ENCODE data around the gene DRP2.
"Not testable (repeated sequence)": the region's sequence is repeated elsewhere in the genome, so short reads cannot be mapped to it uniquely, and the experiment has no call there.

The DRP2 gene

DNA sequence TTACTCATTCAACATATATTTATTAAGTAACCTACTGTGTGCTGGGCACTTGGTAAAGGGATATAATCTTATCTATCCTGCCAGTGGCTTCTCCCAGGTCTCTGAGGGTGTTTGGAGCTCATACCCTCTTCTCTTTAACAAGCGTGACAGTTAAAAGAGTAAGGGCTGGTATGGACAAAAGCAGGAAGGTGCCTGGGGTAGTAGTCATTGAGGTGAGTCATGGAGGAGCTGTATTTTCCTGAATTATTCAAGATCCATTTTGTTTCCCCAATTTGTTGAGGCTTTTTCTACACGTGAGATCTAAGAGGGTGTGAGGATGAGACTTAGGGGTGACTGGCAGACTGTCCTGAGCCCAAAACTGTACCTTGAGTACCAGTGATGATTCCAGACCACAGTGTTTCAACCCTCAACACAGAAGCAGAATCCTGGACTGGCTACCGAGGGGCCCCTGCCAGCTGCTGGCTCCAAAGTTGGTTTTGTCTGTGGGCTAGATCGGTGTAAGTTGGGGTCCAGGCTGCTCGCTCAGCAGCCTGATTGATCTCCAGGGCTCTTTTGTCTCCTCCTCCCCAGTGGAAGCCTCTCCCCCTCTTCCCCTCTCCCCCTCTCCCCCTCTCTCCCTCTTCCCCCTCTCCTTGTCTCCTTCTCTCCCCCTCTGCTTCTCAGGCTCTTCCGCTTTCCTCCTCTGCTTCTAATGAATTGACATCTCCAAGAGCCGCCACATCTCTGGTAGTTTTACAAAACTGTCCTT is at the start of gene DRP2:
Gene DRP2 (plus strand): TSS at position 671 of the 748 bp plus-strand sequence. CDS start 11,862 bp downstream, outside the sequence.
- no peak for DNase-seq (ENCODE audit: low read depth in 2 of 2)

DNA sequence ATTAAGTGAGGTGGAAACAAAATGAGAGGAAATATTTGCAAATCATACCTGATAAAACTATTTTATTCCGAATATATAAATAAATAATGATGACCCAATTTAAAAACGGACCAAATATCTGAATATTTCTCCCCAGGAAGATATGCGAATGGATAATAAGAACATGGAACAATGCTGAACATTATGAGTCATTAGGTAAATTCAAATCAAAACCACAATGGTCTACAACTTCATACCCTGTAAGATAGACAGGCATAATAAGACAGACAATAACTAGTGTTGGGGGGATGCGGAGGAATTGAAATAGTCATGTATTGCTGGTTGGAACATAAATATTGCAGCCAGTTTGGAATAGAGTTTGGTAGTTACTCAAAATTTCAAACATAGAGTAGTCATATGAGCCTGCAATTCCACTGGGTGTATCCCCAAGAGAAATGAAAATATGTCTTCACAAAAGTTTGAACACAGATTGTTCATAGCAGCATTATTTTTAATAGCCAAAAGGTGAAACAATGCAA is 47.6 kb upstream of the DRP2 start:
- no peak for DNase-seq (ENCODE audit: low read depth in 2 of 2)

DNA sequence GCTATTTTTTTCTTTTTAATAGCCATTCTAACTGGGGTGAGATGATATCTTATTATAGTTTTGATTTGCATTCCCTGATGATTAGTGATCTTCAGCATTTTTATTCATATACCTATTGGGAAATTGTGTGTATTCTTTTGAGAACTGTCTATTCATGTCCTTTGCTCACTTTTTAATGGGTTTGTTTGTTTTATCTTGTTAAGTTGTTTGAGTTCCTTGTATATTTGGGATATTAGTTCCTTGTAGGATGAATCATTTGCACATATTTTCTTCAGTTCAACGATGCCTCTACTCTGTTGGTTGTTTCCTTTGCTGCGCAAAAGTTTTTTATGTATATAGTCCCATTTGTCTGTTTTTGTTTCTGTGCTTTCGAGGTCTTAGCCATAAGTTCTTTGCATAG is 43.1 kb upstream of the DRP2 start:
- no peak for DNase-seq (ENCODE audit: low read depth in 2 of 2)

GRCh38 chrX:101184876-101185275 is 34.7 kb upstream of the DRP2 start:
- DNase-seq (ENCODE audit: low read depth in 2 of 2), result not testable (repeated sequence)

DNA sequence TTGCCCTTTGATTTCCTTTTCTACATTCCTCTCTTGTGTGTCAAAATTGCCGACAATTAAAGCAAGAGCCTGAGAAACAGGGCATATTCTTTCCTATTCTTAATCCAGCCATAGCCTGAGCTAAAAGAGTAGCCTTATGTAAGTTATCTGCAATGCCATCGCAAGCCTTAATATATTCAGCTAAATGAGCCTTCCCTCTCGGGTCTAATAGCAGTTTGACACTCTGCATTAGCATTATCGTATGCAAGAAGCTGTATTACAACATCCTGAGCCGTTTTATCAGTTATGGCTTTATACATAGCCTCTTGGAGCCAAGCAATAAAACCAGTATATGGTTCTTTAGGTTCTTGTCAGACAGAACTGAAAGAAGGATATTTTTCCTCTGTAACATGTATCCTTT is 31.6 kb upstream of the DRP2 start:
- not testable (repeated sequence) for DNase-seq (ENCODE audit: low read depth in 2 of 2)

DNA sequence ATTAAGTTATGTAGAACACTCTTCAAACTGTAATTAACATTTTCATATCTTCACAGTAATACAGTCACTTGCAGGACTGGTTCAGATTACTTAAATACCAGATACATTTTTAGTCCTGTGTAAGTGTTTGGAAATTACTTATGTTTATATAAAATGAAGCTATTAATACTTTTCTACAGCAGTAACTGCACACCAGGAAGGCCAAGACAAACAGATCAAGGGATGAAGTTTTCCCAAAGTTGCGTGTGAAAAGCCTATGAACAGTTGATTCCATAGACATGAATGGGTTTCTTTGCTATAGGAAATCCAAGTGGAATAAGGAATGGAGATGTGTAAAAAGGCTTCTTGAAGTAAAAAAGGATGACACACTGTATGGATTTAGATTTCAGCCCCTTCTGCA is 28.9 kb upstream of the DRP2 start:
- no peak for DNase-seq (ENCODE audit: low read depth in 2 of 2)

- DNase-seq (ENCODE audit: low read depth in 2 of 2), result no peak
These were observed 28.3 kb upstream of the DRP2 start for GRCh38 chrX:101191217-101191750.

GRCh38 chrX:101195442-101196173 is 24.0 kb upstream of the DRP2 start:
- no peak for DNase-seq (ENCODE audit: low read depth in 2 of 2)

- DNase-seq (ENCODE audit: low read depth in 2 of 2), result no peak
These were observed 15.7 kb upstream of the DRP2 start for GRCh38 chrX:101203761-101204351.

DNA sequence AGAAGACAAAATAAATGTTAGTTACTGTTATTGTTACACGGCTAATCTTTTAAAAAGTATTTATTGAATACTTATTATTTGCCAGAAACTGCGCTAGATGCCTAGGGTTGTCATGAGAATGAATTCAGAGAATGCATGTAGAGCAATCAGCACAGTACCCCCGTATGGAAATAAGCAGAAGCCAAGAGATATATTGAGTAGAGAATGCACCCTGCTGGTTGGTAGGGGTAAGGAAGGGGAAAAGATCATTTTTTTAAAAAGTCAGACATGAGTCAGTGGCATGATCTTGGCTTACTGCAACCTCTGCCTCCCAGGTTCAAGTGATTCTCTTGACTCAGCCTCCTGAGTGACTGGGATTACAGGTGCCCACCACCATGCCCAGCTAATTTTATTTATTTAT is 13.1 kb upstream of the DRP2 start:
- no peak for DNase-seq (ENCODE audit: low read depth in 2 of 2)

- no peak for DNase-seq (ENCODE audit: low read depth in 2 of 2)
These were observed 11.3 kb upstream of the DRP2 start for GRCh38 chrX:101208152-101208905.

DNA sequence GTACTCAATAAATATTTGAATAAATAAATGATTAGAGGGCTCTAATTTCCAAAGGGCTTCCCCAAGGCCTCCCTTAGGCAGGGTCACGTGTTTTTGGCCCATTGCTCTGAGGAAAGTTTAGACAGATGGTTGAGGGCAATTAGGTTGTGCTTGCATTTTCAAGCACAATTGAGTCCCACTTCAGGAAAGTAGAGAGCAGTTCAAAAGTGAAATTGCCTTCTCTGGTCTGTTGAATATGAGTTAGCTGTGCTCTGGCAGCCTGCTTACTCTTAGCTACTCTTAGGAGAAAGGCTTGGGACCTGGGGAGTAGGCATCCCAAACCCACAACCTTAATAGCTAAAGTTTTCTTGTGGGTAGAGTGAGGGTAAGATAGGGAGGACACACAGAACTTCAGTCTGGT is 9.0 kb upstream of the DRP2 start:
- DNase-seq (ENCODE audit: low read depth in 2 of 2), result no peak

- no peak for DNase-seq (ENCODE audit: low read depth in 2 of 2)
These were observed 1.9 kb upstream of the DRP2 start for GRCh38 chrX:101217689-101218088.

DNA sequence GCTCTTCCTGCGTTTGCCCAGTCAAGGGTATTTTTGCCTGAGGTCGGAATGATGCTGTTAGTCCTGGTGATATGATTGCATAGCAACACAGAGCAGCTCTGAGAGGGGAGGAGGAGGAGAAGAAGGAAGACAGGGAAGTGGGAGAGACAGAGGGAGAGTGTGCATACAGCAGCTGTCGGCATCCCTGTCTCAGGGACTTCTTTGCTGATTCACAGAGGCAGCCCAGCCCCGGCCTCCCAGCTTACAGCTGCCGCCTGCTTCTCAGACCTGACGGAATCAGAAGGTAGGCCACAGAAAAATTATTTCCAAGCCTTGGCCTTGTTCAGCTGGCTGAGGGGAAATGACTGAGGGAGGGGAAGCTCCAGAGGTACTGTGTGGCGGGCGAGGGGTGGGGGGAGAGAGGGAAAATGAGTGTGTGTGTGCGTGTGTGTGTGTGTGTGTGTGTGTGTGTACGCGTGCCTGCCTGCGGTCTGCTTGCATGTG is 319 bp downstream of the DRP2 start:
- DNase-seq (ENCODE audit: low read depth in 2 of 2), result peak in 1 of 2 experiments; percentile 8

DNA sequence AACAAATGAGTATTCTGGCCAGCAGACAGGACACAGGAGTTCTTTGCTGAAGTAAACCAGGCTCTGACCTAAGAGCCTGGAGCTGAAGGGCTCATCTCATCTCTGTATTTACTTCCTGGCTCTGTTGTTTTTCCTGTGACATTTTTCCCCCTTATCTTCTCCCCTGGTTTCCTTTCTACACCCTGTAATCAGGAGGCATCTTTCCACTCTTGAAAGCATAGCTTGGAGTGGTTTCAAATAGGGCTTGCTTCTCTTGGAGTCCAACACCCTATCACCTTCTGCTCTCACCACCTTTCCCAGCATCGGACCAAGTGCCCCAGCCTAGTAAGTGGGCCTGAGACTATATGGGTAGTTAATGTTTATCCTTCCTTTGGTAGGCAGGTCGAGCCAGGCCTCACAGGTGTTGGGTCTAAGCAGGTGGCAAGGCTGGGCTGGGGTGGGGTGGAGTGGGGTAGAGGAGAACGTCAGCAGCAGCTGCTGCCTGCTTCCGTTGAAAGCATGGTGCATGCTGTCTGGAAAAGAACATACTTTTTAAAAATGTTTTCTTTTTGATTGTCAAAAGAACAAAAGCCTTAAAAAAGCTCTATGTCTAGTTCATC is 1.2 kb downstream of the DRP2 start:
- no peak for DNase-seq (ENCODE audit: low read depth in 2 of 2)

DNA sequence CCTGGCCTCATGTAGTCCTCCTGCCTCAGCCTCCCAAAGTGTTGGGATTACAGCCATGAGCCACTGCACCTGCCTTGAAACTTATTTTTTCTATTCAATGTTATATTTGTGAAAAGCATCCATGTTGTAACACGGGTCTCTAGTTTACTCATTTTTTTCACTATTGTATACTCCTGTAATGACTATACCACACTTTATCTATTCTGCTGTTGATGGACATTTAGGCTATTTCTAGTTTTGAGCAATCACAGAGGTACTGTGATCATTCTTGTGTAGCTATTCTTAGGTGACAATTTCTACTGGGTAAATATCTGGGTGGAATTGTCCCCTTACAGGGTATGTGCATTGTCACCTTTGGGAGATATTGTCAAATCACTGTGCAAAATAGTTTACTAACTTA is 3.6 kb downstream of the DRP2 start:
- DNase-seq (ENCODE audit: low read depth in 2 of 2), result no peak

- DNase-seq (ENCODE audit: low read depth in 2 of 2), result no peak
These were observed 9.6 kb downstream of the DRP2 start for GRCh38 chrX:101229170-101229569.

DNA sequence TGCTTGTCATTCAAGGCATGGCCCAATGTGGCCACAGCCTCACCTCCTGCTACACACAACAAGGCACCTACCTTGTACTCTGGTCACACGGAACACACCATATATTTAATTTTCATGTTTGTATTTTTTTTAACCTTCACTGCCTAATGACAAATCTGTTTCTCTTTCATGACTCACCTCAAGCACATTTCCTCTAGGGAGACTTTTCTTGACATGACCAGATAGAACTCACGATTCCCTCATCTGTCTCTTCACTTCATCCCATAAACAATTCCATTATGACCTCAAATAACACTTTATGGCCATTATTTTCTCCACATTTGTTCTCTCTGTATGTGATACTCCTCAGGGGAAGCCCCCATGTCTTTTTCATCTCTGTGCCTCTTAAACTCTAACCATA is 11.1 kb downstream of the DRP2 start:
- DNase-seq (ENCODE audit: low read depth in 2 of 2), result no peak

DNA sequence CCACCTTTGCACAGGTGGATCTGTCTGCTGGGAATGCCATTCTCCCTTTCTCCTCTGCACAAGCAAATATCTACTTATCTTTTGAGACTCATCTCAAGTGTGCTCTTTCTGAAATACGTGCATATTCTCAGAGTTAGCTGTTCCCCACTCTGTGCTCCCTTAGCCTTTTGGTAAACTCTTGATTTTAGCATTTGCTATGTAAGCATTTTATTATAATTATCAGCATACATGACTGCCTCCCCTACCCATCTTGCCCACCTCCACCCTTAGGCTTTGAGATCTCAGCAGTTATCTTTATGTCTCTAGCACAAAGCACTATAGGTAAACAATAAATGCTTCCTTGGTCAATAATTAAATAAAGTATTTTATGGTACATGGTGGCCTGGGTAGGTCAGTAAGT is 11.5 kb downstream of the DRP2 start:
- DNase-seq (ENCODE audit: low read depth in 2 of 2), result no peak

- no peak for DNase-seq (ENCODE audit: low read depth in 2 of 2)
These were observed 12.7 kb downstream of the DRP2 start for GRCh38 chrX:101232316-101232715.

- DNase-seq (ENCODE audit: low read depth in 2 of 2), result no peak
These were observed 17.5 kb downstream of the DRP2 start for GRCh38 chrX:101237041-101237440.

Data from stimulated activated CD4-positive, alpha-beta T cell treated with anti-CD3 and anti-CD28 coated beads, Interleukin-12 subunit alpha, Interleukin-12 subunit beta, amount 100 ng/mL, for 24 hours (primary cell).